WTC11 (cell line): ENCODE results near the gene NPB. TPM values are rescaled to one million over a fixed set of nuclear protein-coding genes. Genes with fewer than 3 reads are reported as not detected.

Source experiments
- ATAC-seq: fragments of 200-7000 bp; cut with Tn5 transposase; 2 replicates; pipeline ENCODE4 v1.10.0; 2021; ENCODE audit warnings: mild to moderate bottlenecking, moderate library complexity
- Bru-seq: library from RNA; stranded (reverse); fragments of 400-500 nt; gene quantifications from one replicate; lab custom pipeline; 2021; lab: Mats Ljungman, UMichigan
- CTCF ChIA-PET: fragments of 300-600 bp; sonication (Branson Sonifier 250); formaldehyde crosslinking; loops from one replicate; lab custom pipeline; 2021; ENCODE audit warnings: antibody characterized with exemption; lab: Charles Lee
- POLR2A ChIA-PET: fragments of 350-600 bp; sonication (Branson Sonifier 250); formaldehyde crosslinking; loops from one replicate; lab custom pipeline; 2021; ENCODE audit warnings: antibody characterized with exemption; lab: Charles Lee
- DNase-seq: peaks from one replicate; pipeline ENCODE4 v3.0.0; 2021; ENCODE audit warnings: low spot score
- H3K27ac Mint-ChIP-seq: 2 replicates; pipeline ENCODE4 v1.8.0; 2021; ENCODE audit warnings: mixed read lengths
- H3K27me3 Mint-ChIP-seq: 2 replicates; pipeline ENCODE4 v1.8.0; 2021; ENCODE audit warnings: low read depth, mild to moderate bottlenecking, moderate library complexity, mixed read lengths
- H3K36me3 Mint-ChIP-seq: 2 replicates; pipeline ENCODE4 v1.8.0; 2021; ENCODE audit warnings: mixed read lengths
- H3K4me1 Mint-ChIP-seq: 2 replicates; pipeline ENCODE4 v1.8.0; 2022; ENCODE audit warnings: mixed read lengths
- H3K4me3 Mint-ChIP-seq: 2 replicates; pipeline ENCODE4 v1.8.0; 2021; ENCODE audit warnings: mild to moderate bottlenecking, moderate library complexity, mixed read lengths
- H3K9me3 Mint-ChIP-seq: 2 replicates; pipeline ENCODE4 v1.8.0; 2021; ENCODE audit warnings: mixed read lengths
- CDX4 ChIP-seq: fragments of 250-450 bp; sonication (Bioruptor Pico); IDR thresholded peaks from 2 replicates; pipeline ENCODE4 v1.9.0; 2021; ENCODE audit warnings: moderate library complexity, mild to moderate bottlenecking, inconsistent platforms, borderline replicate concordance
- ESRRA ChIP-seq: sonication (generic); formaldehyde crosslinking; IDR thresholded peaks from 2 replicates; pipeline ENCODE4 v1.8.1; 2022; ENCODE audit warnings: mild to moderate bottlenecking, missing genetic modification reagents, borderline replicate concordance
- HMGXB4 ChIP-seq: sonication (generic); formaldehyde crosslinking; IDR thresholded peaks from 2 replicates; pipeline ENCODE4 v1.8.1; 2023; ENCODE audit warnings: mild to moderate bottlenecking, moderate library complexity, missing genetic modification reagents
- IRF2 ChIP-seq: sonication (generic); formaldehyde crosslinking; IDR thresholded peaks from 2 replicates; pipeline ENCODE4 v1.8.0; 2022; ENCODE audit warnings: low read depth, missing genetic modification reagents, borderline replicate concordance
- MYBL2 ChIP-seq: sonication (generic); formaldehyde crosslinking; IDR thresholded peaks from 2 replicates; pipeline ENCODE4 v1.8.1; 2023; ENCODE audit warnings: mild to moderate bottlenecking, moderate library complexity, missing genetic modification reagents
- NR2C2 ChIP-seq: sonication (generic); formaldehyde crosslinking; IDR thresholded peaks from 2 replicates; pipeline ENCODE4 v1.8.0; 2022; ENCODE audit warnings: mild to moderate bottlenecking, missing genetic modification reagents
- ZNF121 ChIP-seq: sonication (generic); formaldehyde crosslinking; IDR thresholded peaks from 2 replicates; pipeline ENCODE4 v1.8.0; 2023; ENCODE audit warnings: missing genetic modification reagents
- ZNF512 ChIP-seq: sonication (generic); formaldehyde crosslinking; IDR thresholded peaks from 2 replicates; pipeline ENCODE4 v1.8.1; 2022; ENCODE audit warnings: missing genetic modification reagents, borderline replicate concordance
- long read RNA-seq, 3 experiments: library from RNA in 1 of 3; library from capped mRNA in 1 of 3; library from polyadenylated mRNA in 1 of 3; unstranded in 2 of 3; stranded (forward) in 1 of 3; transcript quantifications; one replicate each; pipeline ENCODE4 v2.0.0, GENCODE V29; 2021
- total RNA-seq: library from RNA; stranded (reverse); gene quantifications from 3 replicates; pipeline ENCODE4 v1.2.3, GENCODE V29; 2021
- TF ChIP-seq, protein P1 (sequence below): sonication (generic); formaldehyde crosslinking; IDR thresholded peaks from 2 replicates; pipeline ENCODE4 v1.8.1; 2023; ENCODE audit warnings: mild to moderate bottlenecking, missing genetic modification reagents, moderate library complexity
- TF ChIP-seq, protein P2 (sequence below): sonication (generic); formaldehyde crosslinking; conservative IDR thresholded peaks from 2 replicates; pipeline ENCODE4 v1.8.1; 2023; ENCODE audit warnings: mild to moderate bottlenecking, low read depth, missing genetic modification reagents, moderate library complexity
- TF ChIP-seq, protein P3 (sequence below): sonication (generic); formaldehyde crosslinking; IDR thresholded peaks from 2 replicates; pipeline ENCODE4 v1.8.0; 2022; ENCODE audit warnings: mild to moderate bottlenecking, missing genetic modification reagents
- TF ChIP-seq, protein P4 (sequence below): fragments of 200-600 bp; IDR thresholded peaks from 2 replicates; pipeline ENCODE4 v1.8.0; 2022; ENCODE audit warnings: antibody characterized with exemption

NPB gene
- total RNA-seq, result 1.9 to 2.1 TPM (median 1.9 TPM) in 3 replicates
- percentile 31 among the genes with signal in this experiment for Bru-seq, nascent RNA
- long read RNA-seq, experiment 1, partial matches to known transcripts, result 0 of 2 reads
- long read RNA-seq, experiment 1, other reads (novel, unspliced or antisense), result 0 of 2 reads
- long read RNA-seq, experiment 2, partial matches to known transcripts, result 0 of 2 reads
- long read RNA-seq, experiment 2, other reads (novel, unspliced or antisense), result 0 of 2 reads
- long read RNA-seq, experiment 3, result 0 reads

GRCh38 chr17:81902023-81902652 is at the start of gene NPB:
Gene NPB, plus strand, starts transcription at chr17:81902238. Its CDS starts 40 bp downstream, at chr17:81902278.
- H3K4me3 Mint-ChIP-seq, result peak within 1 kb of the TSS; percentile 48
- ChIA-PET CTCF (interaction anchor here (0.6 to 1.8 kb wide), 5 partner anchors 32 to 128 kb away, joined by 3 to 4 read pairs (median 3); no protein-coding TSS in a partner anchor), POLR2A (interaction anchor here (0.9 to 1.5 kb wide), 2 partner anchors 10 to 33 kb away, joined by 4 to 6 read pairs; partner anchors contain the start of genes ALYREF and ANAPC11)
- H3K4me1 Mint-ChIP-seq, result no peaks in the 10 kb centered on the region
- H3K36me3 Mint-ChIP-seq, result peaks cover 16% of the 10 kb centered on the region
- TF ChIP-seq HMGXB4 (CRISPR knock-in tag) (0 out of 2 replicates have a peak, but pooled peaks have one; percentile 11), ESRRA (CRISPR knock-in tag) (no peak), NR2C2 (CRISPR knock-in tag) (no peak), MYBL2 (CRISPR knock-in tag) (0 out of 2 replicates have a peak, but pooled peaks have one; percentile 65), ZNF121 (CRISPR knock-in tag) (no peak)
- TF ChIP-seq, protein P1, sequence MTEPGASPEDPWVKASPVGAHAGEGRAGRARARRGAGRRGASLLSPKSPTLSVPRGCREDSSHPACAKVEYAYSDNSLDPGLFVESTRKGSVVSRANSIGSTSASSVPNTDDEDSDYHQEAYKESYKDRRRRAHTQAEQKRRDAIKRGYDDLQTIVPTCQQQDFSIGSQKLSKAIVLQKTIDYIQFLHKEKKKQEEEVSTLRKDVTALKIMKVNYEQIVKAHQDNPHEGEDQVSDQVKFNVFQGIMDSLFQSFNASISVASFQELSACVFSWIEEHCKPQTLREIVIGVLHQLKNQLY (CRISPR knock-in tag), result 0 out of 2 replicates have a peak, but pooled peaks have one; percentile 10
- TF ChIP-seq, protein P2, sequence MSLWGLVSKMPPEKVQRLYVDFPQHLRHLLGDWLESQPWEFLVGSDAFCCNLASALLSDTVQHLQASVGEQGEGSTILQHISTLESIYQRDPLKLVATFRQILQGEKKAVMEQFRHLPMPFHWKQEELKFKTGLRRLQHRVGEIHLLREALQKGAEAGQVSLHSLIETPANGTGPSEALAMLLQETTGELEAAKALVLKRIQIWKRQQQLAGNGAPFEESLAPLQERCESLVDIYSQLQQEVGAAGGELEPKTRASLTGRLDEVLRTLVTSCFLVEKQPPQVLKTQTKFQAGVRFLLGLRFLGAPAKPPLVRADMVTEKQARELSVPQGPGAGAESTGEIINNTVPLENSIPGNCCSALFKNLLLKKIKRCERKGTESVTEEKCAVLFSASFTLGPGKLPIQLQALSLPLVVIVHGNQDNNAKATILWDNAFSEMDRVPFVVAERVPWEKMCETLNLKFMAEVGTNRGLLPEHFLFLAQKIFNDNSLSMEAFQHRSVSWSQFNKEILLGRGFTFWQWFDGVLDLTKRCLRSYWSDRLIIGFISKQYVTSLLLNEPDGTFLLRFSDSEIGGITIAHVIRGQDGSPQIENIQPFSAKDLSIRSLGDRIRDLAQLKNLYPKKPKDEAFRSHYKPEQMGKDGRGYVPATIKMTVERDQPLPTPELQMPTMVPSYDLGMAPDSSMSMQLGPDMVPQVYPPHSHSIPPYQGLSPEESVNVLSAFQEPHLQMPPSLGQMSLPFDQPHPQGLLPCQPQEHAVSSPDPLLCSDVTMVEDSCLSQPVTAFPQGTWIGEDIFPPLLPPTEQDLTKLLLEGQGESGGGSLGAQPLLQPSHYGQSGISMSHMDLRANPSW (CRISPR knock-in tag), result no peak
- TF ChIP-seq, protein P3, sequence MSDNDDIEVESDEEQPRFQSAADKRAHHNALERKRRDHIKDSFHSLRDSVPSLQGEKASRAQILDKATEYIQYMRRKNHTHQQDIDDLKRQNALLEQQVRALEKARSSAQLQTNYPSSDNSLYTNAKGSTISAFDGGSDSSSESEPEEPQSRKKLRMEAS (CRISPR knock-in tag), result peak; percentile 57; the same call in 1 of the 2 replicates
- H3K9me3 Mint-ChIP-seq, result no peaks in the 10 kb centered on the region
- H3K27me3 Mint-ChIP-seq, result peaks cover 13% of the 10 kb centered on the region
- no peak within 1 kb of the TSS for H3K27ac Mint-ChIP-seq
- peak; percentile 42 for DNase-seq
- ATAC-seq, result peak; percentile 36

- DNase-seq, result no peak
- H3K9me3 Mint-ChIP-seq, result no peaks in the 10 kb centered on the region
- no peaks in the 10 kb centered on the region for H3K27me3 Mint-ChIP-seq
- ChIA-PET POLR2A (interaction anchor here (0.6 kb wide), 1 partner anchor 129 kb away, joined by 3 read pairs; no protein-coding TSS in a partner anchor), CTCF (interaction anchor here (0.5 to 1.5 kb wide), 12 partner anchors 12 to 167 kb away, joined by 3 to 6 read pairs (median 4); partner anchors contain the start of genes CENPX, MCRIP1 and MRPL12)
- no peak overlapping the region for H3K4me3 Mint-ChIP-seq
- peak; percentile 66 for ATAC-seq
- peaks cover 7% of the 10 kb centered on the region for H3K4me1 Mint-ChIP-seq
- H3K36me3 Mint-ChIP-seq, result peaks cover 57% of the 10 kb centered on the region
- H3K27ac Mint-ChIP-seq, result no peak overlapping the region
- TF ChIP-seq, protein P4, sequence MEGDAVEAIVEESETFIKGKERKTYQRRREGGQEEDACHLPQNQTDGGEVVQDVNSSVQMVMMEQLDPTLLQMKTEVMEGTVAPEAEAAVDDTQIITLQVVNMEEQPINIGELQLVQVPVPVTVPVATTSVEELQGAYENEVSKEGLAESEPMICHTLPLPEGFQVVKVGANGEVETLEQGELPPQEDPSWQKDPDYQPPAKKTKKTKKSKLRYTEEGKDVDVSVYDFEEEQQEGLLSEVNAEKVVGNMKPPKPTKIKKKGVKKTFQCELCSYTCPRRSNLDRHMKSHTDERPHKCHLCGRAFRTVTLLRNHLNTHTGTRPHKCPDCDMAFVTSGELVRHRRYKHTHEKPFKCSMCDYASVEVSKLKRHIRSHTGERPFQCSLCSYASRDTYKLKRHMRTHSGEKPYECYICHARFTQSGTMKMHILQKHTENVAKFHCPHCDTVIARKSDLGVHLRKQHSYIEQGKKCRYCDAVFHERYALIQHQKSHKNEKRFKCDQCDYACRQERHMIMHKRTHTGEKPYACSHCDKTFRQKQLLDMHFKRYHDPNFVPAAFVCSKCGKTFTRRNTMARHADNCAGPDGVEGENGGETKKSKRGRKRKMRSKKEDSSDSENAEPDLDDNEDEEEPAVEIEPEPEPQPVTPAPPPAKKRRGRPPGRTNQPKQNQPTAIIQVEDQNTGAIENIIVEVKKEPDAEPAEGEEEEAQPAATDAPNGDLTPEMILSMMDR, result no peak
- no peak for TF ChIP-seq IRF2 (CRISPR knock-in tag)
- TF ChIP-seq CDX4 (CRISPR knock-in tag), result no peak
- no peak for TF ChIP-seq ZNF512 (CRISPR knock-in tag)
- TF ChIP-seq HMGXB4 (CRISPR knock-in tag), result no peak
These were observed 46.9 kb upstream of the NPB start for GRCh38 chr17:81854974-81855774.
